ENCODE measurements around the gene CDKAL1. TPM values are rescaled to one million over a fixed set of nuclear protein-coding genes. Genes with fewer than 3 reads are reported as not detected.

The CDKAL1 gene
- total and polyA plus RNA-seq, 2 of the 13 experiments (the other 11 are each of a cell fraction or from before 2014, with no cell fraction given), result 9.5 to 27.7 TPM

DNA sequence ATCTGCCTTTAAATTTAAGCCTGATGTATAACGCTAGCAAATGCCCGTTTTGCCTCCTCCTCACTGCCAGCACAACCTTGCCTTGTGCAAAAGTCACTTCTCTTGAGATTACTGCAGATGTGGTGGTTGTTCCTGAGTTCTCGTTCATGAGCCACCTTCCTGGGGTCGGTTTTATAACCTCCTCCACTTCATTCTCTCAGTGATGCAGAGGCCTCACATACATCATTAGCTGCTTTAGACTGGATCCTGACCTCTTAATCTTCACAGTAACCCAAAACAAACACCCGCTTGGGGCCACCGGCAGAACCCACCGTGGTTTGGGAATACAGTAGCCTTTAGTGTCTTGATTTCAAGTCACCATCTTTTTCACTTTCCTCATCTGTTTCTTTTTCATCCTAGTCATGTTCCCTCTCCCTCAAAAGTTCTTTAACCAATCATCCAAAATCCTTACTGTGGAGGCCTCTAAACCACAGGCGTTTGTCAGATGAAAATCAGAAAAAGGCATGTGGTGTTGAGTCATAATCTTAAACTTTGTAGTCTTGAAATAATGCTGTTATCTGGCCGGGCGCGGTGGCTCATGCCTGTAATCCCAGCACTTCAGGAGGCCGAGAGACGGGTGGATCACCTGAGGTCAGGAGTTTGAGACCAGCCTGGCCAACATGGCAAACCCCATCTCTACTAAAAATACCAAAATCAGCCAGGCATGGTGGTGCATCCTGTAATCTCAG, 629.0 kb downstream of the CDKAL1 start:
- Histone ChIP-seq H4K20me1 (ENCODE audit: insufficient read depth, low read length) (no peaks in the 10 kb centered on the region), H3K4me1 (ENCODE audit: insufficient read depth, low read length) (peaks cover 6% of the 10 kb centered on the region; the same call in 1 of the 2 replicates), H3K27ac (ENCODE audit: extremely low read length, insufficient read depth, low read length) (no peak overlapping the region), H3K79me2 (ENCODE audit: insufficient read depth, low read length) (no peaks in the 10 kb centered on the region), H2AFZ (ENCODE audit: low read length) (no peak overlapping the region), H3K4me2 (ENCODE audit: low read depth, low read length) (no peak overlapping the region), H3K9me3 (ENCODE audit: low read length) (no peaks in the 10 kb centered on the region), H3K4me3 (replicated peaks in 1 of 3; ENCODE audit: insufficient read depth in 1 of 3, low read depth in 2 of 3, low read length in 3 of 3) (no peak overlapping the region), H3K9ac (ENCODE audit: insufficient read depth, low read depth, low read length) (no peak overlapping the region), H3K36me3 (replicated peaks in 1 of 2; ENCODE audit: control insufficient read depth in 1 of 2, insufficient read depth in 2 of 2, low read length in 2 of 2) (no peaks in the 10 kb centered on the region), H3K27me3 (ENCODE audit: control insufficient read depth in 1 of 2, insufficient read depth in 2 of 2, low read length in 2 of 2) (no peaks in the 10 kb centered on the region)
- no TSS peak for BruUV-seq (replicated peaks)
- intact Hi-C loops (cut with micrococcal nuclease; ENCODE audit: unreplicated experiment), result no loop called here
- 0 out of 2 replicates have a peak, but pooled peaks have one; percentile 39 for TF ChIP-seq ZMYM4 (CRISPR knock-in tag; IDR thresholded peaks at IDR 0.05)
- 0 out of 2 replicates have a peak, but pooled peaks have one; percentile 27 for TF ChIP-seq ZBTB33 (CRISPR knock-in tag; IDR thresholded peaks at IDR 0.05)
- TF ChIP-seq ARHGAP35 (CRISPR knock-in tag; IDR thresholded peaks at IDR 0.05; ENCODE audit: borderline replicate concordance), result no peak
- no peak for TF ChIP-seq ZNF337 (CRISPR knock-in tag; IDR thresholded peaks at IDR 0.05; ENCODE audit: borderline replicate concordance, low read depth)
- no peak for TF ChIP-seq ELK4 (CRISPR knock-in tag; IDR thresholded peaks at IDR 0.05; ENCODE audit: borderline replicate concordance)
- no peak for DNase-seq (ENCODE audit: low spot score)
- in situ Hi-C loops (cut with HindIII; ENCODE audit: extremely low pct_ligation_motif_present, low pct_unique_long_range_greater_than_20kb), result no loop called here
- 91% methylated on average over 13 of the region's 13 CpGs for WGBS (ENCODE audit: low lambda C conversion rate)
- ChIA-PET POLR2A (no interaction called here), CTCF (ENCODE audit: low intra/inter-chr PET ratio, low total read pairs) (no interaction called here)
- no peak for ATAC-seq
- FAIRE-seq, result peak; percentile 23
